Measurements from ENCODE around the gene APOBEC3A. TPM values are rescaled to one million over a fixed set of nuclear protein-coding genes. Genes with fewer than 3 reads are reported as not detected.
A peak's percentile ranks its signal among the peaks of the same experiment; 100 is the strongest.

APOBEC3A gene
- total RNA-seq, 4 donors from 2014 or later: 2.7 to 3.0 TPM; not detected in 2

GRCh38 chr22:38925571-38926041 lies 31.8 kb upstream of the APOBEC3A start:
- peak overlapping the region in 2 of 4 donors; percentile 83 to 91 for H3K27ac ChIP-seq
- H3K36me3 ChIP-seq: no peaks in the 10 kb centered on the region
- intact Hi-C loops (cut with DNase I; ENCODE audit: low total_unique reads) (loop anchor here (1.0 kb wide), 1 partner anchor 53 kb away; the partner anchor contains the start of gene CBX6), in situ Hi-C loops (cut with MboI; ENCODE audit: low pct_ligation_motif_present in 1 of 4, low pct_unique_long_range_greater_than_20kb in 1 of 4, low sequenced_read_pairs in 3 of 4) (no loop called here)
- TF ChIP-seq EP300 (IDR thresholded peaks at IDR 0.05; ENCODE audit: low read depth) (no peak), POLR2AphosphoS5 (IDR thresholded peaks at IDR 0.05) (no peak)
- H3K4me3 ChIP-seq: no peak overlapping the region
- no peaks in the 10 kb centered on the region for H3K27me3 ChIP-seq
- peaks cover 14 to 56% (median 35%) of the 10 kb centered on the region in 4 donors for H3K4me1 ChIP-seq
- DNase-seq: no peak
- WGBS, 2 donors (ENCODE audit: low coverage in 1 of 2): 79% methylated on average over 7 of the region's 7 CpGs; no CpG with 5 or more reads in 1 of the 2 donors
- H3K9me3 ChIP-seq: no peaks in the 10 kb centered on the region

- peak overlapping the region; percentile 16 to 47 (median 24) for H3K4me3 ChIP-seq
- in situ Hi-C loops (cut with MboI; ENCODE audit: low pct_ligation_motif_present in 1 of 4, low pct_unique_long_range_greater_than_20kb in 1 of 4, low sequenced_read_pairs in 3 of 4) (no loop called here), intact Hi-C loops (cut with DNase I; ENCODE audit: low total_unique reads) (no loop called here)
- peak overlapping the region; percentile 42 to 74 (median 67) for H3K27ac ChIP-seq
- no peaks in the 10 kb centered on the region for H3K36me3 ChIP-seq
- H3K27me3 ChIP-seq: no peaks in the 10 kb centered on the region
- DNase-seq: peak; percentile 88
- H3K4me1 ChIP-seq: peaks cover 14 to 46% (median 35%) of the 10 kb centered on the region in 4 donors
- H3K9me3 ChIP-seq: no peaks in the 10 kb centered on the region
- WGBS, 2 donors (ENCODE audit: low coverage in 1 of 2): 7% methylated on average over 35 of the region's 39 CpGs; no CpG with 5 or more reads in 1 of the 2 donors
- TF ChIP-seq EP300 (IDR thresholded peaks at IDR 0.05; ENCODE audit: low read depth) (no peak), CTCF (IDR thresholded peaks at IDR 0.05) (peak; percentile 64 to 70 (median 69)), POLR2AphosphoS5 (IDR thresholded peaks at IDR 0.05) (peak in 2 of 3 donors; percentile 19 to 35), POLR2A (IDR thresholded peaks at IDR 0.05) (peak; percentile 30)
These were observed 30.2 kb upstream of the APOBEC3A start for GRCh38 chr22:38927033-38927781.

- Histone ChIP-seq H3K4me3 (no peak overlapping the region), H3K4me1 (peaks cover 0 to 31% (median 23%) of the 10 kb centered on the region in 4 donors), H3K36me3 (no peaks in the 10 kb centered on the region), H3K27ac (no peak overlapping the region), H3K9me3 (no peaks in the 10 kb centered on the region), H3K27me3 (no peaks in the 10 kb centered on the region)
- WGBS, 2 donors (ENCODE audit: low coverage in 1 of 2): 45 to 49% methylated on average over 3 of the region's 3 CpGs
- in situ Hi-C loops (cut with MboI; ENCODE audit: low pct_ligation_motif_present in 1 of 4, low pct_unique_long_range_greater_than_20kb in 1 of 4, low sequenced_read_pairs in 3 of 4) (no loop called here), intact Hi-C loops (cut with DNase I; ENCODE audit: low total_unique reads) (no loop called here)
- no peak for TF ChIP-seq CTCF (IDR thresholded peaks at IDR 0.05)
- TF ChIP-seq POLR2AphosphoS5 (IDR thresholded peaks at IDR 0.05): no peak
- TF ChIP-seq EP300 (IDR thresholded peaks at IDR 0.05; ENCODE audit: low read depth): no peak
- no peak for TF ChIP-seq POLR2A (IDR thresholded peaks at IDR 0.05)
- DNase-seq: no peak
These were observed 26.9 kb upstream of the APOBEC3A start for GRCh38 chr22:38930512-38930911.

GRCh38 chr22:38935023-38935422 lies 22.4 kb upstream of the APOBEC3A start:
- whole genome bisulfite sequencing, 2 donors (ENCODE audit: low coverage in 1 of 2): 24 to 42% methylated on average over 8 of the region's 8 CpGs
- Histone ChIP-seq H3K27ac (peak overlapping the region; percentile 39 to 70 (median 59)), H3K4me3 (no peak overlapping the region), H3K4me1 (peaks cover 0 to 27% (median 15%) of the 10 kb centered on the region in 4 donors), H3K9me3 (no peaks in the 10 kb centered on the region), H3K27me3 (no peaks in the 10 kb centered on the region), H3K36me3 (no peaks in the 10 kb centered on the region)
- intact Hi-C loops (cut with DNase I; ENCODE audit: low total_unique reads): no loop called here
- DNase-seq: peak; percentile 99
- no peak for TF ChIP-seq EP300 (IDR thresholded peaks at IDR 0.05; ENCODE audit: low read depth)
- TF ChIP-seq POLR2AphosphoS5 (IDR thresholded peaks at IDR 0.05): peak in 2 of 3 donors; percentile 85 to 89
- peak; percentile 24 for TF ChIP-seq POLR2A (IDR thresholded peaks at IDR 0.05)
- no peak for TF ChIP-seq CTCF (IDR thresholded peaks at IDR 0.05)
- in situ Hi-C loops (cut with MboI; ENCODE audit: low pct_ligation_motif_present in 1 of 4, low pct_unique_long_range_greater_than_20kb in 1 of 4, low sequenced_read_pairs in 3 of 4): no loop called here
